Peyer's patch (tissue), 4 donors: Measurements from ENCODE around the gene EIF4B. TPM values are rescaled to one million over a fixed set of nuclear protein-coding genes. Genes with fewer than 3 reads are reported as not detected.

Experiments used
- DNase-seq, 3 donors: peaks; one replicate each; pipeline ENCODE4 v3.0.0-alpha.2; 2017 to 2019
- H3K27ac ChIP-seq, 4 donors: fragments of 200-600 bp; sonication (generic); one replicate each; pipeline ENCODE4 v1.5.1; 2016 to 2019
- H3K27me3 ChIP-seq, 2 donors: fragments of 200-600 bp; sonication (generic); one replicate each; pipeline ENCODE4 v1.5.1; 2019
- H3K36me3 ChIP-seq, 3 donors: fragments of 200-600 bp; sonication (generic); one replicate each; pipeline ENCODE4 v1.5.1; 2016 to 2019
- H3K4me1 ChIP-seq, 4 donors: fragments of 200-600 bp; sonication (generic); one replicate each; pipeline ENCODE4 v1.5.1; 2016 to 2019
- H3K4me3 ChIP-seq, 4 donors: fragments of 200-600 bp; sonication (generic); 1 replicate in 3 of 4; 2 replicates in 1 of 4; pipeline ENCODE4 v1.5.1; 2016 to 2019; ENCODE audit warnings: mild to moderate bottlenecking in 1 of 4
- H3K9me3 ChIP-seq, 4 donors: fragments of 200-600 bp; sonication (generic); one replicate each; pipeline ENCODE4 v1.5.1; 2016 to 2019; ENCODE audit warnings: mild to moderate bottlenecking in 1 of 4
- CTCF ChIP-seq, 6 experiments: fragments of 450-650 bp in 4 of 6; fragments of 200-600 bp in 2 of 6; sonication (generic) in 1 of 6; IDR thresholded peaks; one replicate each; pipeline ENCODE4 v1.5.1; 2017 to 2019; ENCODE audit warnings: antibody characterized with exemption in 6 of 6, mild to moderate bottlenecking in 3 of 6, moderate library complexity in 1 of 6
- POLR2A ChIP-seq, 2 donors: fragments of 450-650 bp; IDR thresholded peaks; one replicate each; pipeline ENCODE4 v1.5.1; 2017; ENCODE audit warnings: antibody characterized with exemption in 2 of 2, mild to moderate bottlenecking in 2 of 2, moderate library complexity in 2 of 2
- total RNA-seq, 4 donors: library from RNA; depleted of rRNA; stranded (reverse); fragments of >200 nt; gene quantifications; one replicate each; pipeline ENCODE4 v1.1.0, GENCODE V29; 2016

EIF4B gene
- total RNA-seq, 4 donors from 2014 or later, result 234 to 531 (median 250) TPM

DNA sequence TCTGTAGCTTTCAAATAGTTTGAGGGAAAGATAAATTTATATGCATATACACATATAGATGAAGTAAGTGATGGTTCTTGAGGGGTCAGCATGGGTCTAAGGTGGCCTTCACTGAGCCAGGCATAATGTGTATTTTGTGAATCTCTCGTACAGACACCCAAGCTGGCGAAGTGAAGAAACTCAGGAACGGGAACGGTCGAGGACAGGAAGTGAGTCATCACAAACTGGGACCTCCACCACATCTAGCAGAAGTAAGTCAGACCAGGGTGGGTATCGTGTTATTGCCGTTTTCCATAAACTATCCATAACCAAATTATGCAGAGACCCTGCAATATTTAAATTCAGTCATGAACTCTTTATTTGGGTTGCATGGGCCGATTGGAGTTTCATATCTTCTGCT is 28.2 kb downstream of the EIF4B start:
- H3K9me3 ChIP-seq, result no peaks in the 10 kb centered on the region
- no peak for DNase-seq
- peaks cover 0 to 9% (median 0%) of the 10 kb centered on the region in 4 donors for H3K4me1 ChIP-seq
- H3K27me3 ChIP-seq, result no peaks in the 10 kb centered on the region
- no peak overlapping the region for H3K27ac ChIP-seq
- TF ChIP-seq POLR2A (IDR thresholded peaks at IDR 0.05) (no peak), CTCF (IDR thresholded peaks at IDR 0.05) (no peak)
- peaks cover 0 to 90% (median 11%) of the 10 kb centered on the region in 3 donors for H3K36me3 ChIP-seq
- no peak overlapping the region for H3K4me3 ChIP-seq

GRCh38 chr12:53036802-53037201 is 30.5 kb downstream of the EIF4B start:
- H3K27ac ChIP-seq, result no peak overlapping the region
- peaks cover 0 to 84% (median 11%) of the 10 kb centered on the region in 3 donors for H3K36me3 ChIP-seq
- H3K9me3 ChIP-seq, result no peaks in the 10 kb centered on the region
- H3K4me3 ChIP-seq, result no peak overlapping the region
- H3K27me3 ChIP-seq, result no peaks in the 10 kb centered on the region
- TF ChIP-seq CTCF (IDR thresholded peaks at IDR 0.05) (no peak), POLR2A (IDR thresholded peaks at IDR 0.05) (no peak)
- H3K4me1 ChIP-seq, result peaks cover 0 to 9% (median 0%) of the 10 kb centered on the region in 4 donors
- DNase-seq, result no peak

- Histone ChIP-seq H3K9me3 (no peaks in the 10 kb centered on the region), H3K4me3 (no peak overlapping the region), H3K27ac (peak overlapping the region in 1 of 4 donors; percentile 67), H3K4me1 (peaks cover 0 to 22% (median 0%) of the 10 kb centered on the region in 4 donors), H3K27me3 (no peaks in the 10 kb centered on the region), H3K36me3 (peaks cover 0 to 56% (median 3%) of the 10 kb centered on the region in 3 donors)
- DNase-seq, result no peak
- TF ChIP-seq CTCF (IDR thresholded peaks at IDR 0.05) (no peak), POLR2A (IDR thresholded peaks at IDR 0.05) (no peak)
Observed at GRCh38 chr12:53039851-53040250, 33.6 kb downstream of the EIF4B start.

DNA sequence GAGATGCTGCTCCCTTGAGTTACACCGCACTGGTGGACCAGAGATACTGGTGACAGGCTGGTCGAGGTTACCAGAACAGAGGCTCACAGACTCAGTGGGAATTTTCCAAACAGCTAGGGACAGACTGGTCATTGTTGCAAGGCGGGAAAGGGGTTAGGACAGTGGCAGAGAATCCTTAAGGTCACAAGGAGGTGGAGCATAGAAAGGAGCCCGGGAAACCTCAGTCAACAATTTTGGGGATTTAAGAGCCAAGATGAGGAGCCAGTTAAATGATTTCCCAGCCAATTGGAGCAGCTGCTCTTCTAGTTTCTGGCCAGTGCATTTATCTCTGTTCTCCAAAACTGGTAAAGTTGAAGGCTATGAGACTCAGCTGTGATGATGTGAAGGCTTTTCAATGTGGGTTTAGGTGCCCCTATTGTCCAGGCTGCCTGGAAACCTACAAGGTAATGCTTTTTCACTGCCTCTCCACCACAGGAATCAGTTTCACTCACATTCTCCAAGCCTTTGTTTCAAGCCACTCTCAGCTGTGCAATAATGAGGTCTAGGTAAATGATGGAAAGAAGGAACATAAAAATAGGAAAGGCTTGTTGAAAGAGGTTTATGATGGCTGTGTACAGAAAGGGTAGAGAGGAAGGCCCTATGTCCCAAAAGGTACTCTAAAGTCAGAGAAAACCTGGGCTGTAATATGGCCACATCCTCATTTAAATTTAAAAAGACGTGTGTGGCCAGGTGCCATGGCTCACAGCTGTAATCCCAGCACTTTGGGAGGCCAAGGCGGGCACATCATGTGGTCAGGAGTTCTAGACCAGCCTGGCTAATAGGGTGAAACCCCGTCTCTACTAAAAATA is 36.6 kb downstream of the EIF4B start:
- no peak overlapping the region for H3K4me3 ChIP-seq
- peaks cover 0 to 30% (median 7%) of the 10 kb centered on the region in 4 donors for H3K4me1 ChIP-seq
- H3K27me3 ChIP-seq, result no peaks in the 10 kb centered on the region
- TF ChIP-seq CTCF (IDR thresholded peaks at IDR 0.05) (no peak), POLR2A (IDR thresholded peaks at IDR 0.05) (no peak)
- H3K9me3 ChIP-seq, result no peaks in the 10 kb centered on the region
- no peak for DNase-seq
- H3K27ac ChIP-seq, result no peak overlapping the region
- peaks cover 0 to 26% (median 0%) of the 10 kb centered on the region in 3 donors for H3K36me3 ChIP-seq

DNA sequence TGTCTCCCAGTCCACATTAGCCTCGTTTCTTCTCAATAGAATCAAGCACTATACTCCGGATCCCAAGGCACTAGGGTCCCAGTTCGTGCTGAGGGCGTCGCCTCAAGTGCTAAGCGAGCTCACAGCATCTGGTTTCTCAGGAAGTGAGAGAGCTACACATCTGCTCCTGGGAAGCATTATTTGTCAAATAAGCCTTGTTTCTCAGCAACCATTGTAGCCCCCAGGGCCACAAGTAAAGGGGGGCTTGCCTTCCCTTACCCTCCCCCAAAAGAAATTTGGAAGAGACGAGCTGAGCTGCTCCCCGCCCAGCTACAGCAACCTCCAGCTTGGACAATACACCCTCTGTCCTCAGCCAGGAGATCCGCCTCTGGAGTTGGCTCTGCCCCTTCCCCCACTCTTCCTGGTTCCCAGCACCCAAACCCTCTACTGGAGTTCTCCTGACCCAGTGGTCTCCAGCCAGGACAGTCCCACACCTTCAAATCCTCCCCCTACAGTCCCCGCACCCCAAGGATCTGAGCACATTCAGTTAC is 37.9 kb downstream of the EIF4B start:
- TF ChIP-seq CTCF (IDR thresholded peaks at IDR 0.05), result no peak
- no peak for TF ChIP-seq POLR2A (IDR thresholded peaks at IDR 0.05)
- Histone ChIP-seq H3K4me1 (peaks cover 2 to 32% (median 8%) of the 10 kb centered on the region in 4 donors), H3K9me3 (no peaks in the 10 kb centered on the region), H3K27ac (peak overlapping the region in 3 of 4 donors; percentile 31 to 94 (median 94)), H3K27me3 (no peaks in the 10 kb centered on the region), H3K36me3 (peaks cover 0 to 15% (median 0%) of the 10 kb centered on the region in 3 donors), H3K4me3 (no peak overlapping the region)
- DNase-seq, result no peak
